BJ (cell line): ENCODE data around the gene CCDC3. TPM values are rescaled to one million over a fixed set of nuclear protein-coding genes. Genes with fewer than 3 reads are reported as not detected.

Source experiments
- CTCF ChIA-PET: fragments of 350-600 bp; formaldehyde crosslinking; extraction: SDS; loops from one replicate; lab custom pipeline; 2021; ENCODE audit warnings: antibody characterized with exemption, inconsistent platforms; lab: Yijun Ruan, JAX
- POLR2A ChIA-PET: fragments of 300-600 bp; sonication (Branson Sonifier 250); formaldehyde crosslinking; extraction: SDS; loops from one replicate; lab custom pipeline; 2021; ENCODE audit warnings: antibody characterized with exemption; lab: Charles Lee
- DNase-seq: peaks from one replicate; pipeline ENCODE4 v3.0.0-alpha.2; 2011; ENCODE audit warnings: low read depth
- H3K27me3 ChIP-seq: 2 replicates; pipeline ENCODE4 v1.6.0; 2011; ENCODE audit warnings: low read length; ENCODE audit not compliant: control insufficient read depth, insufficient read depth
- H3K36me3 ChIP-seq: 2 replicates; pipeline ENCODE4 v1.5.1; 2011; ENCODE audit warnings: low read length; ENCODE audit not compliant: control insufficient read depth, insufficient read depth
- H3K4me3 ChIP-seq: 2 replicates; pipeline ENCODE4 v1.5.1; 2011; ENCODE audit warnings: low read depth, mild to moderate bottlenecking, control low read depth, low read length
- polyA plus RNA-seq: library from polyadenylated mRNA; depleted of rRNA; stranded (reverse); fragments of >200 nt; gene quantifications from 2 replicates; pipeline ENCODE4 v1.2.3, GENCODE V29; 2011
- TF ChIP-seq, protein P1 (sequence below): IDR thresholded peaks from 2 replicates; pipeline ENCODE4 v1.5.1; 2011; ENCODE audit warnings: low read depth, mild to moderate bottlenecking, control low read depth, inconsistent platforms, low read length, moderate library complexity; ENCODE audit not compliant: insufficient read depth

The CCDC3 gene
- polyA plus RNA-seq, 1 experiment: 0.02 TPM

DNA sequence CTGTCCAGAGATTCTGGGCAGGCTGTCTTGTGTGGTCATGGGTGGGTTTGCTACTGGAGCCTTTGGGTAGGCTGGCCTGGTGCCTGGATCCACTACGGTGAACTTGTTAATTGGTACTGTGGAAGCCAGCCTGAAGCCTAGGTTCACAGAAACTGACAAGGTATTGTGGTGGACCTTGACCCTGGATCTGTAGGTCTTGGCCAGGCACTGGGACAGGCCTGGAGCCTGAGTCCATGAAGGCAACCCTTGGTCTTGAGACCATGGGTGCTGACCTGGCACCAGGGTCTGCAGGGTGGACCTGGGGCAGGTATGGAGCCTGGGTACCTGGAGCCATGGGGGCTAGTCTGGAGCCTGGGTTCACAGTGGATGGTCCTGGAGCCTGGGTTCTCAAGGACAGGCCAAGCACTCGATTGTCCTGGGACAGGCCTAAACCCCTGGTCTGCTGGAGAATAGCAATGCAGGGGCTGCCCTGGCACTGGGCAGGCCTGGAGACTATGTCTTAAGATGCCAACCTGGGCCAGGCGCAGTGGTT, 85.8 kb downstream of the CCDC3 start:
- ChIA-PET POLR2A (no interaction called here), CTCF (no interaction called here)
- Histone ChIP-seq H3K4me3 (no peak overlapping the region), H3K36me3 (no peaks in the 10 kb centered on the region), H3K27me3 (no peaks in the 10 kb centered on the region)
- TF ChIP-seq, protein P1, sequence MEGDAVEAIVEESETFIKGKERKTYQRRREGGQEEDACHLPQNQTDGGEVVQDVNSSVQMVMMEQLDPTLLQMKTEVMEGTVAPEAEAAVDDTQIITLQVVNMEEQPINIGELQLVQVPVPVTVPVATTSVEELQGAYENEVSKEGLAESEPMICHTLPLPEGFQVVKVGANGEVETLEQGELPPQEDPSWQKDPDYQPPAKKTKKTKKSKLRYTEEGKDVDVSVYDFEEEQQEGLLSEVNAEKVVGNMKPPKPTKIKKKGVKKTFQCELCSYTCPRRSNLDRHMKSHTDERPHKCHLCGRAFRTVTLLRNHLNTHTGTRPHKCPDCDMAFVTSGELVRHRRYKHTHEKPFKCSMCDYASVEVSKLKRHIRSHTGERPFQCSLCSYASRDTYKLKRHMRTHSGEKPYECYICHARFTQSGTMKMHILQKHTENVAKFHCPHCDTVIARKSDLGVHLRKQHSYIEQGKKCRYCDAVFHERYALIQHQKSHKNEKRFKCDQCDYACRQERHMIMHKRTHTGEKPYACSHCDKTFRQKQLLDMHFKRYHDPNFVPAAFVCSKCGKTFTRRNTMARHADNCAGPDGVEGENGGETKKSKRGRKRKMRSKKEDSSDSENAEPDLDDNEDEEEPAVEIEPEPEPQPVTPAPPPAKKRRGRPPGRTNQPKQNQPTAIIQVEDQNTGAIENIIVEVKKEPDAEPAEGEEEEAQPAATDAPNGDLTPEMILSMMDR: no peak
- DNase-seq: no peak

DNA sequence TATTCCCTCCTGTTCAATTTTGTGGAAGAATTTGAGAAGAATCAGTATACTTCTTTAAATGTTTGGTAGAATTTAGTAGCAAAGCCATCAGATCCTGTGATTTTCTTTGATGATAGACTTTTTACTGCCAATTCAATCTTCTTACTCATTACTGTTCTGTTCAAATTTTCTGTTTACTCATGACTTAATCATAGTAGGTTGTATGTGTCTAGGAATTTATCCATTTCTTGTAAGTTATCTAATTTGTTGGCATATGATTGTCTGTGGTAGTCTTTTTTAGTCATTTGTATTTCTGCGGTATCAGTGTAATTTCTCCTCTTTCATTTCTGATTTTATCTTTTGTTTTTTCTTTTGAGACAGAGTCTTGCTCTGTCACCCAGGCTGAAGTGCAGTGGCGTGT, 87.4 kb downstream of the CCDC3 start:
- Histone ChIP-seq H3K36me3 (no peaks in the 10 kb centered on the region), H3K4me3 (no peak overlapping the region), H3K27me3 (no peaks in the 10 kb centered on the region)
- TF ChIP-seq, protein P1: no peak
- no peak for DNase-seq
- ChIA-PET CTCF (no interaction called here), POLR2A (no interaction called here)

DNA sequence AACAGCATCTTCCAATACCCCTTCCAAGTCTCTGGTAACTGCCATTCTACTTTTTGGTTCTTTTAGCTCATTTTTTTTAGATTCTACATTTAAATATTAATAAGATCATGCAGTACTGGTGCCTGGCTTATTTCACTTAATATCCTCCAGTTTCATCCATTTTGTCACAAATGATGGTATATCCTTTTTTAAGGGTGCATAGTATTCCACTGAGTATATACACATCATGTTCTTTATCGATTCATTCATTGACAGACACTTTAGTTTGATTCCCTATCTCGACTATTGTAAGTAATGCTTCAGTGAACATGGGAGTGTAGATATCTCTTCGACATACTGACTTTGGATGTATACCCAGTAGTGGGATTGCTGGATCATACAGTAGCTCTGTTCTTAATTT, 89.7 kb downstream of the CCDC3 start:
- CTCF ChIA-PET: no interaction called here
- Histone ChIP-seq H3K27me3 (no peaks in the 10 kb centered on the region), H3K36me3 (no peaks in the 10 kb centered on the region), H3K4me3 (no peak overlapping the region)
- POLR2A ChIA-PET: no interaction called here
- no peak for DNase-seq
- TF ChIP-seq, protein P1: no peak

DNA sequence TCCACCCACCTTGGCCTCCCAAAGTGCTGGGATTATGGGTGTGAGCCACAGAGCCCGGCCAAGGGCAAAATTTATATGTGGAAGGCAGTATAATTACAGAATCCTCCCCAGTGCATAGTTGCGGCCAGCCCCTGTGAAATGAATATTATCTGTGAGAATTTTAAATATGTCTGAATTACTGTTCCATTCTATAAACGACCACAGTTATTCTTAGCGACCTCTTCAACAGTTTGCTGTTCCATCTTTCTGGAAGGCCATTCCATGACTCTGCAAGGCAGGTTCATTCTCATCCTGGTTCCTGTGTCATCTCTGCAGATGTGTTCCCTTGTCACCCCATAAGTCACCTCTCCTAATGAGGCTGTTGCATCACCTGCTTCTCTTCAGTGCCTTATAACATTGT, 90.7 kb downstream of the CCDC3 start:
- POLR2A ChIA-PET: no interaction called here
- Histone ChIP-seq H3K27me3 (no peaks in the 10 kb centered on the region), H3K4me3 (no peak overlapping the region), H3K36me3 (no peaks in the 10 kb centered on the region)
- TF ChIP-seq, protein P1: no peak
- CTCF ChIA-PET: no interaction called here
- no peak for DNase-seq

DNA sequence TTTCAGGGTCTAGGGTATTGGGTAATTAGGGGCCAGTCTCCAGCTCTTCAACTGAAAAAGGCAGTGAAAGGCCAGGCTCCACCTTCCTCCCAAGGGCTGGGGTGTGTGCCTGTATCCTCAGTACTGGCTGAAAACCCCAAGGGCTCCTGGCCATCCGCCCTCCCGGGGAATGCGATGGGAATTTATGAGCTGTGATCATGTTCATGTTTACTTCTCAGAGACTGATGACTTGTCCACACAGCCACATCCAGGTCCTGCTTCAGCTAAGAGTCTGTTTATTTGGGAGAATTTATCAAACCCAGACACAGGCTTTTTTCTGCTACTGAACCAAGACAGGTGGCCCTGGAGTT, 91.7 kb downstream of the CCDC3 start:
- Histone ChIP-seq H3K36me3 (no peaks in the 10 kb centered on the region), H3K27me3 (no peaks in the 10 kb centered on the region), H3K4me3 (no peak overlapping the region)
- POLR2A ChIA-PET: no interaction called here
- DNase-seq: no peak
- TF ChIP-seq, protein P1: no peak
- CTCF ChIA-PET: no interaction called here
